ENCODE data around the gene ROBO4. TPM values are rescaled to one million over a fixed set of nuclear protein-coding genes. Genes with fewer than 3 reads are reported as not detected.

The ROBO4 gene
- total and polyA plus RNA-seq, 2 of the 13 experiments (the other 11 are each of a cell fraction or from before 2014, with no cell fraction given) = 0.07 to 1.1 TPM

- TF ChIP-seq HNF1A (IDR thresholded peaks at IDR 0.05; ENCODE audit: low read depth) (no peak), HNF1A (CRISPR knock-in tag; IDR thresholded peaks at IDR 0.05; ENCODE audit: borderline replicate concordance) (no peak; the same call in 1 of the 2 replicates), ZBTB33 (CRISPR knock-in tag; IDR thresholded peaks at IDR 0.05) (no peak), SP1 (IDR thresholded peaks at IDR 0.05) (no peak), SP1 (CRISPR knock-in tag; IDR thresholded peaks at IDR 0.05) (no peak), STAT6 (CRISPR knock-in tag; IDR thresholded peaks at IDR 0.05; ENCODE audit: borderline replicate concordance) (no peak), BATF2 (CRISPR knock-in tag; IDR thresholded peaks at IDR 0.05) (no peak), TEAD3 (CRISPR knock-in tag; optimal IDR thresholded peaks at IDR 0.05; ENCODE audit: borderline replicate concordance) (peak; percentile 41), PATZ1 (CRISPR knock-in tag; IDR thresholded peaks at IDR 0.05) (no peak; the same call in 1 of the 2 replicates), PAWR (CRISPR knock-in tag; IDR thresholded peaks at IDR 0.05; ENCODE audit: borderline replicate concordance) (no peak), SIN3B (IDR thresholded peaks at IDR 0.05; ENCODE audit: low read length) (no peak), ZNF501 (CRISPR knock-in tag; IDR thresholded peaks at IDR 0.05) (peak; percentile 61; the same call in 1 of the 2 replicates), CEBPG (CRISPR knock-in tag; IDR thresholded peaks at IDR 0.05) (peak; percentile 80), ZNF549 (CRISPR knock-in tag; IDR thresholded peaks at IDR 0.05) (no peak)
These were observed 37.3 kb upstream of the ROBO4 start (continued) for GRCh38 chr11:124934862-124935547.

Measured in HepG2 (cell line).